ENCODE data around the gene SSH2.

Gene SSH2

GRCh38 chr17:29744121-29744520 is 185.9 kb downstream of the SSH2 start:
- H3K27me3 ChIP-seq (ENCODE audit: control insufficient read depth, insufficient read depth, low read length) = no peaks in the 10 kb centered on the region
- H3K4me3 ChIP-seq (ENCODE audit: low read depth, low read length) = no peak overlapping the region
- H3K27ac ChIP-seq = no peak overlapping the region
- no peak for TF ChIP-seq CTCF (IDR thresholded peaks at IDR 0.05)
- peaks cover 22% of the 10 kb centered on the region for H3K4me1 ChIP-seq
- no peaks in the 10 kb centered on the region for H3K79me2 ChIP-seq
- H2AFZ ChIP-seq = no peak overlapping the region
- H3K9me3 ChIP-seq (ENCODE audit: control insufficient read depth, low read length) = no peaks in the 10 kb centered on the region
- H3K9ac ChIP-seq = no peak overlapping the region
- no peak overlapping the region for H3K4me2 ChIP-seq (ENCODE audit: low read length)
- no peaks in the 10 kb centered on the region for H3K36me3 ChIP-seq (ENCODE audit: control insufficient read depth, insufficient read depth, low read length)

GRCh38 chr17:29742210-29742513 is 187.9 kb downstream of the SSH2 start:
- H3K36me3 ChIP-seq (ENCODE audit: control insufficient read depth, insufficient read depth, low read length) = no peaks in the 10 kb centered on the region
- no peaks in the 10 kb centered on the region for H3K9me3 ChIP-seq (ENCODE audit: control insufficient read depth, low read length)
- no peak overlapping the region for H2AFZ ChIP-seq
- peaks cover 22% of the 10 kb centered on the region for H3K4me1 ChIP-seq
- H3K27ac ChIP-seq = no peak overlapping the region
- H3K4me3 ChIP-seq (ENCODE audit: low read depth, low read length) = no peak overlapping the region
- H3K79me2 ChIP-seq = no peaks in the 10 kb centered on the region
- no peaks in the 10 kb centered on the region for H3K27me3 ChIP-seq (ENCODE audit: control insufficient read depth, insufficient read depth, low read length)
- H3K9ac ChIP-seq = no peak overlapping the region
- TF ChIP-seq CTCF (IDR thresholded peaks at IDR 0.05) = no peak
- H3K4me2 ChIP-seq (ENCODE audit: low read length) = no peak overlapping the region

- Histone ChIP-seq H3K4me2 (ENCODE audit: low read length) (peak overlapping the region; percentile 29), H3K4me1 (peaks cover 22% of the 10 kb centered on the region), H3K9ac (no peak overlapping the region), H3K79me2 (peaks cover 2% of the 10 kb centered on the region), H3K4me3 (ENCODE audit: low read depth, low read length) (no peak overlapping the region), H3K27me3 (ENCODE audit: control insufficient read depth, insufficient read depth, low read length) (no peaks in the 10 kb centered on the region), H2AFZ (peak overlapping the region; percentile 66), H3K9me3 (ENCODE audit: control insufficient read depth, low read length) (no peaks in the 10 kb centered on the region), H3K27ac (peak overlapping the region; percentile 60), H3K36me3 (ENCODE audit: control insufficient read depth, insufficient read depth, low read length) (no peaks in the 10 kb centered on the region)
- no peak for TF ChIP-seq CTCF (IDR thresholded peaks at IDR 0.05)
These were observed 190.0 kb downstream of the SSH2 start for GRCh38 chr17:29740017-29740416.

- H3K4me3 ChIP-seq (ENCODE audit: low read depth, low read length) = no peak overlapping the region
- TF ChIP-seq CTCF (IDR thresholded peaks at IDR 0.05) = no peak
- no peak overlapping the region for H2AFZ ChIP-seq
- H3K36me3 ChIP-seq (ENCODE audit: control insufficient read depth, insufficient read depth, low read length) = no peaks in the 10 kb centered on the region
- H3K79me2 ChIP-seq = peaks cover 7% of the 10 kb centered on the region
- no peak overlapping the region for H3K27ac ChIP-seq
- H3K27me3 ChIP-seq (ENCODE audit: control insufficient read depth, insufficient read depth, low read length) = no peaks in the 10 kb centered on the region
- peaks cover 4% of the 10 kb centered on the region for H3K4me1 ChIP-seq
- H3K4me2 ChIP-seq (ENCODE audit: low read length) = no peak overlapping the region
- H3K9me3 ChIP-seq (ENCODE audit: control insufficient read depth, low read length) = no peaks in the 10 kb centered on the region
- H3K9ac ChIP-seq = no peak overlapping the region
These were observed 195.4 kb downstream of the SSH2 start for GRCh38 chr17:29734640-29735039.

GRCh38 chr17:29733166-29733565 is 196.9 kb downstream of the SSH2 start:
- no peaks in the 10 kb centered on the region for H3K4me1 ChIP-seq

More at GRCh38 chr17:29733166-29733565, 196.9 kb downstream of the SSH2 start:
- Histone ChIP-seq H2AFZ (no peak overlapping the region), H3K4me2 (ENCODE audit: low read length) (no peak overlapping the region), H3K27ac (no peak overlapping the region), H3K4me3 (ENCODE audit: low read depth, low read length) (no peak overlapping the region), H3K9me3 (ENCODE audit: control insufficient read depth, low read length) (no peaks in the 10 kb centered on the region), H3K9ac (no peak overlapping the region), H3K27me3 (ENCODE audit: control insufficient read depth, insufficient read depth, low read length) (no peaks in the 10 kb centered on the region), H3K79me2 (peaks cover 10% of the 10 kb centered on the region), H3K36me3 (ENCODE audit: control insufficient read depth, insufficient read depth, low read length) (no peaks in the 10 kb centered on the region)
- TF ChIP-seq CTCF (IDR thresholded peaks at IDR 0.05) = no peak

Data from parathyroid adenoma (tissue), 2 donors.